HG03175 (cell line): ENCODE data around the gene ADPRHL1.
"Not testable (repeated sequence)": the region's sequence is repeated elsewhere in the genome, so short reads cannot be mapped to it uniquely, and the experiment has no call there.

Source experiments
- ATAC-seq: cut with Tn5 transposase; IDR thresholded peaks from one replicate; pipeline ENCODE4 v1.9.1; 2021; ENCODE audit warnings: mild to moderate bottlenecking, moderate library complexity; ENCODE audit not compliant: unreplicated experiment

The ADPRHL1 gene

DNA sequence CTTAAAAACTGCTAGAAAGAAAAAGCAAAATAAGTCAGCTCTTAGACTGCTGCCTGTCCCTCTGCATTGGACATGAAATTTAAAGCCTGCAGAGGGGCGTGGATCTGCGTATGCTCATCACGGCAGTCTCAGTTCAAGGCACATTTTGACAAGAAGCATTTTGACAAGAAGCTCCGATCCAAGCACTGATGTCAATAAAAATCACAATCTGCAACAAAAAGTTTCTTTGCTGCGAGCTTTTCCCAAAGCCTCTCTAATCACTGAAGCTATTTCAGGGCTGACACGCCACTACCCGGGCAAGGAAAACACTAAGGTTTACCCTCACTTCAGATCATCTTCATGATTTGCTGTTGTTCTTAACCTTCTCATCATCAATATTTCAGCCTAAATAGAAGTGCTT is 29.8 kb upstream of the ADPRHL1 start:
- no peak for ATAC-seq

DNA sequence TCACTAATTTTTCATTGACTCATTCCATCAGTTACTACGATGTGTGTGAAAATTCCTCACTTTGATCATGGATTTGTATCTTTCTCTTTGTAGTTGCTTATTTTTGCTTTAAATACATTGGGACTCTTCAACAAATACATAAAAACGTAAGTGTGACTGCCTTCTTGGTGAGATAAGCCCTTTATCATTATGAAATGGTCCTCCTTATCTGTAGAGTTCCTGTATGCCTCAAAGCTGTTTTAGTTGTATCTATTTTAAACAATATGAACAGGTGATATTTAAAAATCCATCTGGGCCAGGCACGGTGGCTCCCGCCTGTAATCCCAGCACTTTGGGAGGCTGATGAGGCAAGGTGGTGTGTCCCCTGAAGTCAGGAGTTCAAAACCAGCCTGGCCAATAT is 25.9 kb upstream of the ADPRHL1 start:
- no peak for ATAC-seq

DNA sequence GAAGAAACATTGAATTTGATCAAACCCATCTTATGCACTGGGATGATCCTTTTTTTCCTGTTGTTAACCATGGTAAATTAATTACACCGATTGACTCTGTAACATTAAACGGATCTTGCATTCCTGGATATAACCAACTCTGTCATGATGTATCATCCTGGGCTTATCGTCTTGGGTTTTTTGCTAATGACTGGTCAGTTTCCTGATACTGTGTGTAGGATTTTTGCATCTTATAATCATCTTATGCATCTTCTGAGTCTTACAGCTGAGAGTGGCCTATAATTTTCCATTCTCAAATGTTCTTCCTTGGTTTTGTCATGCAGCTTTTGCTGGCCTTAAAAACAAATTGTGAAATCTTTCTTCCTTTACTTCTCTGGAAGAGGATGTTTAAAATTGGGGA is 24.4 kb upstream of the ADPRHL1 start:
- ATAC-seq: no peak

DNA sequence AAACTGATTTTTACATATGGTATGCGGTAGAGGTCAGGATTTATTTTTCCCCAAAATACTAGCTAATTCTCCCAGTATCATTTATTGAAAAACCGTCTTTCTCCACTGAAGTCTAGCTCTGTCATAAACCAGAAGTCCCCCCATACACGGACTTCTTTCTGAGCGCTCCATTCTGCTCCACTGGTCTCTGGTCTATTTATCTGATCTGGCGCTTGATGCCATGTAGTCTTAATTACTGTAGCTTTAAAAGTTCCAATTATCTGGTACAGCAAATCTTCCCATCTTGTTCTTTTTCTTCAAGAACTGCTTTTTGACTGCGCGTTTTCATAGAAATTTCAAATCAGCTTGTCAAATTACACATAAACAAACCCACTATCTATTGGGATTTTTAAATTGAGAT is 23.5 kb upstream of the ADPRHL1 start:
- ATAC-seq: no peak

DNA sequence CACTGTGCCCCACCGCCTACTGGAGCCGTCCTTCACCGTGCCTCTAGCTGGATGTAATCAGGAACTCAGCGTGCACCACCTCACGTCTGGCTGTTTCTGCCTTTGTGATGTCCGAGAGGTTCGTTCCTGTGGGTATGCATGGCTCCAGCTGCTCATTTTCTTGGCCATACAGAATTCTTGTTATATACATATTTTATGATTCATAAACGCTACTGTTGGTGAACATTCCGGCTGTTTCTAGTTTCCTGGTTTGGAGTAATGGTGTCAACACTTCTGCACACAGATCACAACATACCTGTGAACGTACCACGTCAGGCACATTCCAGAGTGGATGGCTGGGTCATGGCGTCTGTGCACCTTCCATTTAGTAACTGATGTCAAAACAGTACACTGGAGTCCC is 22.6 kb upstream of the ADPRHL1 start:
- ATAC-seq: no peak

DNA sequence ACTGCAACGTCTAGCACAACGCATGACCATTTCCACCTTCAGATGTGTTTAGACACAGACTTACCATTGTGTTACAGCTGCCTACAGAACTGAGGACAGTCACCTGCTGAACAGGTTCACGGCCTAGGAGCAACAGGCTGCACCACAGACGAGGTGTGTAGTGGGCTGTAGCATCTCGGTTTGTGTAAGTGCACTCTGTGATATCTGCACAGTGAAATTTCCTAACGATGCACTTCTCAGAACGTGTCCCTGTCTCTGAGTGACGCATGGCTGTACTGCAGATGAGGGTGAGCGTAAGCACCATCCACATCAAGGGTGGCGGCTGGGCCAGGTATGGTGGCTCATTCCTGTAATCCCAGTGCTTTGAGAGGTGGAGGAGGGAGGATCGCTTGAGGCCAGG is 22.0 kb upstream of the ADPRHL1 start:
- ATAC-seq: no peak

DNA sequence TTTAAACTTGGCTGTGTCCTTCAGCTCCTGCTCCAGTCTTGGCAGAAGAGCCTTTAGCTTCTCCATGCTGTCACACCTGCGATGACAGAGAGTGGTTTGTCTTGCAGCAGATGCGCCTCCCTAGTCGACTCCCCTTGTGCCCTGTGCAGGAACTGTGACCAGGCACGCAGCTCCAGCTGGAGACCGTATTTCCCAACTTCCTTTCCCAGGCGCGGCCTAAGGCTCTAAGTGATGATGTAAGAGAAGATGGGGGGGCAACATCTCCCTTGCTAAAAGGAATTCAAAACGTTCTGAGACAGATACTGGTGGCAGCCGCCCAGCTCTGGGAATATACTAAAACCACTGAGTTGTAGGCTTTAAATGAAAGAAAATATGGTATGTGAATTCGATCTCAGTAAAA is 20.9 kb upstream of the ADPRHL1 start:
- no peak for ATAC-seq

DNA sequence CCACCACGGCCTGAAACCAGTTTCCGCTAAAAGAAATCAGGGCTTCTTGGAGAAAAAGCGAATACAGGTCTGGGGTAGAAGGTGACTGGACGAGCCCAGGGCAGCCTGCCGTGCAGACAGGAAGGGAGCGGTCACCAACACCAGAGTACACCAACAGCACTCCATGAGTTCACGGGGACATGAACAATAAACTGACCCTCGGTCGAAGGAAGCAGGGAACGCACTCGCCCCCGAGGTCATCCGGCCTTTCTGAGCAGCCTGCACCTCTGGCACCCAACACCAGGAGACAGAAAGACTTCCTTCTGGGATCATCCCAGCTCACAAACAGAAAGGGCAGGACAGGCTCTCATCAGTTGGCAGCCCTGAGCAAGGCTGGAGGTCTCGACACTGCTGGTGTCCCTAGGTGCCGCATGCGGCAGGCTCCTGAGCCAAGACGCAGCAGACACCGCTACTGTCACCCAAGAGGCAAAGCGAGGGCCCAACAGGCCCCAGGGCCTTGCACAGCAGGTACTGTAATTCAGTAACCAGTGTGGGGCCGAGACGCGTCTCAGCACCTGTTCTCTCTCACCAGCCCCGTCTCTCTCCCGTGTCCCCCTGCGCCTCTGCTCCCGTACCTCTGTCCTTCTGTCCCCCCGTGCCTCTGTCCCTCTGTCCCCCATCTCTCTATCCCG is 19.2 kb upstream of the ADPRHL1 start:
- no peak for ATAC-seq

DNA sequence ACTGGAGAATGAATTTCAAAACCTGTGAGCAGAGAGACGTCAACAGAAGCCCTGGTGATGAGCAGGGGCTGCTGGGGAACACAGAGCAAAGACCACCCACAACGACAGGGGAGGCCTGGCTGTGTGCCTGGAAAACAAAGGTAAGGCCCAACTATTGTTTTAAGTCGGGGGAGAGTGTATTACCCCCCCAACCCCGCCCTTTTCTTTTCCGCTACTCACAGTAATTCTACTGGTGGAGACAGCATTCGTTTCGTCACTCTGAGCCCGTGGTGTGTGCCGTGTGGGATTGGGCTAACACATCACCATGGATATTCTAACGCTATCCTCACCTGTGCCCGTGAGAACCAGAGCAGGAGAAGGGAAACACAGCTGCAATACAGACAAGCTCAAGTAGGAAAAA is 18.6 kb upstream of the ADPRHL1 start:
- ATAC-seq: no peak

DNA sequence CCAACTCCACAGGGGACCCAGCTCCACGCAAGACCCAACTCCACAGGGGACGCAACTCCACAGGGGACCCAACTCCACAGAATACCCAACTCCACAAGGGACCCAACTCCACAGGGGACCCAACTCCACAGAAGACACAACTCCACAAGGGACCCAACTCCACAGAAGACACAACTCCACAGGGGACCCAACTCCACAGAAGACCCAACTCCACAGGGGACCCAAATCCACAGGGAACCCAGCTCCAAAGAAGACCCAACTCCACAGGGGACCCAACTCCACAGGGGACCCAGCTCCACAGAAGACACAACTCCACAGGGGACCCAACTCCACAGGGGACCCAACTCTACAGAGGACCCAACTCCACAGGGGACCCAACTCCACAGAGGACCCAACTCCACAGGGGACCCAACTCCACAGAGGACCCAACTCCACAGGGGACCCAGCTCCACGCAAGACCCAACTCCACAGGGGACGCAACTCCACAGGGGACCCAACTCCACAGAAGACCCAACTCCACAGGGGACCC is 17.4 kb upstream of the ADPRHL1 start:
- ATAC-seq: not testable (repeated sequence)

DNA sequence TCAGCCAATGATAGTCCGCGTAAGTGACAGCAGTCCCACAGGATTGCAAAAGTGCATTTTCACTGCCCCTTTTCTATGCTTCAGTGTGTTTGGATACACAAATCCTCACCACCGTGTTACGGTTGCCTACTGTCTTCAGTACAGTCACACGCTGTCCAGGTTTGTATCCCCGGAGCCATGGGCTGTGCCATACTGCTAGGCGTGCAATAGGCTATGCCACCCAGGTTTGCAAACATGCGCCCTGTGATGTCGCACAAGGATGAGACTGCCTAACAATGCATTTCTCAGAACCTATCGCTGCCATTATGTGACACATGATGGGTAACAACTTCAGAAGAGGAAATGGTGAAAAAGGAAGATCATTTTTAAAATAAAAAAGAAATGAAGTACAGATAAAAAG is 16.8 kb upstream of the ADPRHL1 start:
- ATAC-seq: no peak

DNA sequence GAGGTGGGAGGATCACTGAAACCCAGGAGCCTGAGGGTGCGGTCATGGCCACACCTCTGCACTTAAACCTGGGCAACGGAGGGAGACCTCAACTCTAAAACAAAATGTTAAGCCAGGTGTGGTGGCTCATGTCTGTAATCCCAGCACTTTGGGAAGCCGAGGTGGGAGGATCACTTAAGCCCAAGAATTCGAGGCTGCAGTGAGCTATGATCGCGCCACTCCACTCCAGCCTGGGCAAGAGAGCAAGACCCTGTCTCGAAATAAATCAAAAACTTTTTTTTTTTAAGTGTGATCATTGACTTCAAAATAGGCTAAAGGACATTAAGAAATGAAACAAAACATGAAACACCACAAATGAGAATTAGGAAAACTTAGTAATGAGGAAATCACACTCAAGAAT is 16.3 kb upstream of the ADPRHL1 start:
- no peak for ATAC-seq

DNA sequence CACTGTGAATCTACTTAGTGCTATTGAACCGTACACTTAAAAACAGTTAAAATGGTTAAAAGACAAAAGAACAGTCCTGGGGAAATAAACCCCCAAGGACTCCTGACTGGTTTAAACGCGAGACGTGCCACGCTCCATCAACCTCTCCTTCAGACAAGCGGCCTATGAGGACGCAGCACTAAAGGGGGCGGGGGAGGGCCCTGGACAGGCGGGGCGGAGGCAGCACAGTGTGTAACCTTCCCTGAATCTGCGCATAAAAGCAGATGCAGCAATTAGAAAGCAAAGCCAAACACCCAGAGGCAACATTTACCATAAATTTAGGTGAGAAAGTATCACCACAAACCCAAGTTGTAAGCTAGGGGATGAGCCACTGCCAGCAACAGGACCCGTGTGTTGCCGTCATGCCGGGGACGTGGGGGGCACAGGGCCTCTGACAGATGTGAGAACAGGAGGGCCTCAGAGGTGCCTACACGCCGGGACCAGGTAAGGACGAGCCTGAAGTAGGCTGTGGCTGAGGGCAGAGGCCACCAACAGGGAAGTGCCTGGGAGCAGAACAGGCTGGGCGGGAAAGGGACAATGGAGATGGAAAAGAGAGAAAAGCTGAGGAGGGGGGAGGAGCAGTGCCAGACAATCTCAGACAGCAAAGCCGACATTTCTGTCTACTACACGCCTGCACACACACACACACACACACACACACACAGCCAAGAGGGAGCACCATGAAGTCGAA is 15.3 kb upstream of the ADPRHL1 start:
- ATAC-seq: no peak

DNA sequence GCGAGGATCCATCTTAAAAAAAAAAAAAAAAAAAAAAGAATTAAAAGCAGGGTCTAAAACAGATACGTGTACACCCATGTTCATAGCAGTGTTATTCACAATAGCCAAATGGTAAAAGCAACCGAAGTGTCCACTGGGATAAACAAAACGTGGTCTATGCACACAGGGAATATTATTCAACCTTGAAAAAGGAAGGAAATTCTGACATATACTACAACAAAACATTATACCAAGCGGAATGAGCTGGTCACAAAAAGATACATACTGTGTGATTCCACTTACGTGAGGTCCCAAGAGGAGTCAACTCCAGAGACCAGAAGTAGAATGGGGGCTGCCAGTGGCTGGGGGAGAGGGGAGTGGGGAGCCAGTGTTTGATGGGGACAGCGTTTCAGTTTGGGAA is 14.7 kb upstream of the ADPRHL1 start:
- no peak for ATAC-seq

DNA sequence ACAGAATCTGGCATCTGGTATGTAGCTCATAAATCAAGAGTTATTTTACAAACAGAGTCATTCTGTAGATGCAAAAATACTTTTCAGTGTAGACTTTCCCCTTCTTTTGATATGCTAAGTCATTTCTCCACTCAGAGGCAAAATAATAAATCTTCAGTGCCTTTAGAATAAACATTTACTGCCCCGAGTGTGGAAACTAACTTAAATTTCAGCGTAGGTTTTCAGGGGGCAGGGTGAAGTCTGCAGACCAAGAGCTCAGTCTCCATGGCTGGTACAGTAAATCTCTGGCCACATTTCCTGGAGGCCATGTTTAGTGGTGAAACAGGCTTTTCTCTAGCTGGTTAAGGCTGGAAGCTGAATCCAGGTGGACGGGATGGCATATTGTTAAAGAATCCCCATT is 13.1 kb upstream of the ADPRHL1 start:
- ATAC-seq: no peak

DNA sequence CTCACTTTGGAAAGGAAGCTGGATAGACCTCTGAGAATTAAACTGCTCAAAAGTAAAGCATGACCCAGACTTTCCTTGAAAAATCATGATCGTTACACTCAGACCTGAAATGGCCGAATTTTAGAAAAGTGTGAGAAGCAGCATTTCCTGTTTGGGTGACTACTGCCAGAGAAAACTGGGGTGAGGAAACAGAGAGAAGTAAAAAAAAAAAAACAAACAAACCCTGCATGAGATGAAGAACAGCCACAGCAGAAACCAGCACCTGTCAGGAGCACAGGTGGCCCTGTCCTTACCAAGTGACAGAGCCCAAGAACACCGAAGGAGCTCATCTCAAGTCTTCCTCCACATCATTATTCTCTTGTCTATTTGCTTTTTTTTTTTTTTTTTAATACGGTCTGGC is 12.0 kb upstream of the ADPRHL1 start:
- no peak for ATAC-seq

DNA sequence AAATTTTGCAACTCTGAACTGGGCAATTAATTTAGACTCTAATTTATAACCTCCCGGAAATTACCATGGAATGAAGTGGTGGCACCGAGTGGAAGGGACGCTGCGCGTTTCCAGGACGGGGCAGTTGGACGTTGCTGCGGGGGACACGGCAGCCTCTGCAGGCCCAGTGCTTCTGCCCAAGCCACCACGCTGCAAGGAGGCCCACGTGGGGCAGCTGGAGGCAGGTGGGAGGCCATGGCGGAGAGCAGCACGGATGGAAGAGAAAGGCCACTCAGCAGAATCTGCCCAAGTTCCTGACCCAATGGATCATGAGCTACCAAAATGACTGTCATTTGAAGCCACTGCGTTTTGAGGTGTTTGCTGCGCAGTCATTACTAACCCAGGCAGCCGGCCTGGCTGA is 11.2 kb upstream of the ADPRHL1 start:
- no peak for ATAC-seq

DNA sequence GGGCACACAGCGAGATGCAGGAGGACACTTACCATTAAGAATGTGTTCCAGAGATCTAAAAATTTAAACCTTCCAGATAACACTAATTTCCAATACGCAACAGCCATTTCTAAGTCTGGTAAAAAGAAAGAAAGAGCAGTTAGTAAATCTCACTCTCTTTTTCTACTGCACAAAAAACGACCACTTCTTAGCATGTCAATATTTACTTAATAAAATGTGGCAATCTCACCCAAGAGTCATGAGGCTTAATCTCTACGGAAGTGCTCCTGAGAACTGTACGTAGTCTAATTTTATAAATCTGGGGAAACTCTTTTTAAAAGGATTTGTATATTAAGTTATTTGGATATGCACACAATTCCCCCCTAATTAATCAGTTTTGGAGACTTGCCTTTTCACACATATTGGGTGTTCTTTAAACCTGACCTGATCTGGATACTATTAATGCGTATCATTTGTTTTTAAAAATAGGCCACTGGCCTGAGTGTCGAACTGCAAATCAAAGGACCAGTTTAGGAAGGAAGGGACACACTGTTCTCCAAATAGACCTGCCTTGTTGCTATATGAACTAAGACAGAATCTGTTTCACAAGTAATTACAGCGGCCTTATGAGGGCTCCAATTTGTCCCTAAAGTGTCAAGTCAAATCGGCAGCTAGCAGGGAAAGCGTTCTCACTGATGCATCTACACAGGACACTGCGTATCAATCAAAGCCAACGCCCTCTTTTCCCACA is 7.9 kb upstream of the ADPRHL1 start:
- no peak for ATAC-seq

DNA sequence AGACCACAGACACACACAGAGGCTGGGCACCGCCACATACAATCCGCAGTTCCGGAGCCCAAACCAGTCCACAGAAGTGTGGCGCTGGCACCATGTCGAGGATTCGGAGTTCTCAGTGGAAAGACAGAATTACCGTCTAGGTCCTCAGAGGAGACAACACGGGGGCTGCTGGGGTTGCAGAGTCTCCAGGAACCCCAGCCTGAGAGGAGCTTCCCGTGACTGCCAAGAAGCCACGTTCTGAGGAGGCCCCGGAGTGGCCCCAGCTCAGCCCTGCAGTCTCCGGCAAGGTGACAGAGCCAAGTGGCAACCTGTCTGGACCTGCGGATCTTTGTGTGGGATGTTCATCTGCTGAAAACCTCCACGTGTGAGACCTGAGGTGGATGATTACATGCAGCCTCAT is 7.3 kb upstream of the ADPRHL1 start:
- no peak for ATAC-seq

DNA sequence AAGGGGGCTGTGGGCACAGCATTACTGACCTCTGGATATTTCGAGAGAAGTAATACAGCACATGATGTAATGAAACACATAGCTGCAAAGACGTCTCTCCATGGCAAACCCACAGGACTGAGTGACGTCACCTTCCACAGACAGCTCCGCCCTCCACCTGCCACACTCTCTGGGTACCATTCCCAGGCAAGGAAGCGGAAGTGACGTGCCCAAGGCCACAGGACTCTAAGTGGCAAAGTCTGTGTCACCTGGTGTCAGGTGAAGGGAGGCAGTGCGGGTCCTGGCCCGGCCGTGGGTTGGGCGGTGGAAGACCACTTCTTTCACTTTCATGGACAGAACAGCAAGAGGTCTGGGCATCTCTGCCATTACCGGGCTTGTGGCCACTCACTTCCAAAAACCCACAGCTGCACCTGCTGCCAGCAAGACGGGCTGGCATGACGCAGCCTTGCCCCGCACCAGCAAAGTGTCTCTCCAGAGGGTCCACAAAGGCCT is 6.8 kb upstream of the ADPRHL1 start:
- ATAC-seq: no peak

DNA sequence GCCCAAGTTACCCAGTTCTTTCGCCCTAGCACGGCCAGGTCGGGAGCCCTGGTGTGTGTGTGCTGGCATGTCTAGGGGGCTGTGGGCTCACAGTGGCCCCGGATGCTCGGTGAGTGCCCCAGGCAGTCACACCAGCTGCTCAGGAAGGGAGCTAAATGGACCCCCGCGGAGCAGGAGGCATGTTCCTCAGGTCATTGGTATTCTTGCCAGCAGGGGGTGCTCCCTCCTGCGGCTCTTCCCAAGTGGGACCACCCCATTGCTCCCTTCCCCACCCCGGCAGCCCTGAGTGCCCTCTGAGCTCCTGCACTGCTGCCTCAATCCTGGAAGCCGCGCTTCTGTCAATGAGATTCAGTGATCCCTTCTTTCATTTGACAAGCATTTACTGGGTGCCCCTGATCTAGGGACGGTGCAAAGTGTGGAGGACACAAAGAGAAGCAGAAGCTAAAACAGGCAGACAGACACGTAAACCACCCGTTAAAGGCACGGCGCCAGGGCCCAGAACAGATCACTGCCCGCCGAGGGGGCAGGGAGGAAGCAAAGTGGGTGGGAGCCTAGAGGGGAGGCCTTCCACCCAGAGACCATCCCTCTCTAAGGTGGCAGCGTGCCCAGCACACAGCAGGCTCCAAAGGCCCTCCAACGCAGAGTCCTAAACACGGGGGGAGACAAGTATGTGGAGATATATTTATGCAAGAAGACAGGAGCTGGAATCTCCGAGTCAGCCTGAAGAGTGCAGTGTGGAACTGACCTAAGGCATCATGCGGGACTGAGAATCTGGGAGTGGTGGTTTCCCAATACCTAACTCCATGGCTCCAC is 5.2 kb upstream of the ADPRHL1 start:
- no peak for ATAC-seq
